H9 (cell line): ENCODE data around the gene EEF1AKMT3. TPM values are rescaled to one million over a fixed set of nuclear protein-coding genes. Genes with fewer than 3 reads are reported as not detected.

Source experiments
- DNase-seq: peaks from one replicate; pipeline ENCODE4 v3.0.0-alpha.2; 2017
- H2AFZ ChIP-seq: one replicate; pipeline ENCODE4 v1.6.1; 2013; ENCODE audit warnings: mild to moderate bottlenecking, low read length, control low read depth, moderate library complexity
- H2AK5ac ChIP-seq: 2 replicates; pipeline ENCODE4 v1.6.1; 2013; ENCODE audit warnings: low read length, control low read depth, mixed read lengths; ENCODE audit not compliant: insufficient read length
- H2BK120ac ChIP-seq: one replicate; pipeline ENCODE4 v1.6.1; 2013; ENCODE audit warnings: low read depth, mild to moderate bottlenecking, low read length, control low read depth, inconsistent platforms; ENCODE audit not compliant: poor library complexity, severe bottlenecking
- H2BK12ac ChIP-seq: 2 replicates; pipeline ENCODE4 v1.6.1; 2013; ENCODE audit warnings: low read length, control low read depth, mixed read lengths, low read depth; ENCODE audit not compliant: insufficient read length
- H2BK15ac ChIP-seq: 2 replicates; pipeline ENCODE4 v1.6.1; 2013; ENCODE audit warnings: low read depth, low read length, control low read depth
- H2BK20ac ChIP-seq: one replicate; pipeline ENCODE4 v1.6.1; 2013; ENCODE audit warnings: low read depth, mild to moderate bottlenecking, low read length, control low read depth, inconsistent platforms; ENCODE audit not compliant: poor library complexity, severe bottlenecking
- H2BK5ac ChIP-seq: 2 replicates; pipeline ENCODE4 v1.6.1; 2013; ENCODE audit warnings: low read length, control low read depth, mixed read lengths; ENCODE audit not compliant: insufficient read length
- H3K14ac ChIP-seq: 2 replicates; pipeline ENCODE4 v1.6.1; 2013; ENCODE audit warnings: low read length, control low read depth; ENCODE audit not compliant: insufficient read depth
- H3K18ac ChIP-seq: 2 replicates; pipeline ENCODE4 v1.6.1; 2013; ENCODE audit warnings: low read depth, mild to moderate bottlenecking, mixed read lengths, low read length, control low read depth; ENCODE audit not compliant: insufficient read length
- H3K23ac ChIP-seq: 2 replicates; pipeline ENCODE4 v1.6.1; 2013; ENCODE audit warnings: low read length, control low read depth, mixed read lengths, low read depth; ENCODE audit not compliant: insufficient read length
- H3K23me2 ChIP-seq: 2 replicates; pipeline ENCODE4 v1.6.1; 2013; ENCODE audit warnings: low read depth, mild to moderate bottlenecking, mixed read lengths, low read length, control low read depth; ENCODE audit not compliant: insufficient read length, poor library complexity, severe bottlenecking
- H3K27ac ChIP-seq: 2 replicates; pipeline ENCODE4 v1.5.1; 2013; ENCODE audit warnings: low read length, control low read depth, mixed read lengths, low read depth; ENCODE audit not compliant: insufficient read length
- H3K27me3 ChIP-seq: 2 replicates; pipeline ENCODE4 v1.6.1; 2013; ENCODE audit warnings: low read length, control low read depth, inconsistent platforms; ENCODE audit not compliant: insufficient read depth
- H3K4ac ChIP-seq: 2 replicates; pipeline ENCODE4 v1.6.1; 2013; ENCODE audit warnings: low read depth, mild to moderate bottlenecking, control low read depth, inconsistent platforms, low read length, moderate library complexity
- H3K4me1 ChIP-seq: 2 replicates; pipeline ENCODE4 v1.6.1; 2013; ENCODE audit warnings: low read length, control low read depth, inconsistent platforms; ENCODE audit not compliant: insufficient read depth
- H3K4me2 ChIP-seq: 2 replicates; pipeline ENCODE4 v1.6.1; 2013; ENCODE audit warnings: low read length, control low read depth, mixed read lengths; ENCODE audit not compliant: insufficient read length, insufficient read depth
- H3K56ac ChIP-seq: 2 replicates; pipeline ENCODE4 v1.6.1; 2013; ENCODE audit warnings: low read depth, mild to moderate bottlenecking, mixed read lengths, low read length, control low read depth; ENCODE audit not compliant: insufficient read length
- H3K79me1 ChIP-seq: 2 replicates; pipeline ENCODE4 v1.6.1; 2013; ENCODE audit warnings: low read depth, mild to moderate bottlenecking, moderate library complexity, low read length, control low read depth, inconsistent platforms; ENCODE audit not compliant: insufficient read depth, poor library complexity, severe bottlenecking
- H3K79me2 ChIP-seq: 2 replicates; pipeline ENCODE4 v1.6.1; 2013; ENCODE audit warnings: low read length, control low read depth, inconsistent platforms; ENCODE audit not compliant: insufficient read depth
- H3K9ac ChIP-seq: 2 replicates; pipeline ENCODE4 v1.6.1; 2013; ENCODE audit warnings: low read length, control low read depth, mixed read lengths; ENCODE audit not compliant: insufficient read length; ENCODE audit errors: extremely low read depth
- H3K9me3 ChIP-seq: one replicate; pipeline ENCODE4 v1.6.1; 2013; ENCODE audit warnings: low read depth, low read length, inconsistent platforms; ENCODE audit not compliant: control insufficient read depth
- H3T11ph ChIP-seq: one replicate; pipeline ENCODE4 v1.6.1; 2013; ENCODE audit warnings: mild to moderate bottlenecking, low read length, control low read depth, inconsistent platforms
- H4K20me1 ChIP-seq: one replicate; pipeline ENCODE4 v1.6.1; 2013; ENCODE audit not compliant: control insufficient read depth, insufficient read length, insufficient read depth
- H4K5ac ChIP-seq: 2 replicates; pipeline ENCODE4 v1.6.1; 2013; ENCODE audit warnings: low read depth, mild to moderate bottlenecking, mixed read lengths, low read length, control low read depth; ENCODE audit not compliant: insufficient read length
- H4K8ac ChIP-seq: replicated peaks from 2 replicates; pipeline ENCODE4 v1.6.1; 2013; ENCODE audit warnings: low read length, control low read depth, mixed read lengths, low read depth; ENCODE audit not compliant: insufficient read length
- H4K91ac ChIP-seq: 2 replicates; pipeline ENCODE4 v1.6.1; 2013; ENCODE audit warnings: low read depth, mild to moderate bottlenecking, moderate library complexity, mixed read lengths, low read length, control low read depth; ENCODE audit not compliant: insufficient read length
- H3K27ac Mint-ChIP-seq, 3 experiments: 2 replicates in 2 of 3; 3 replicates in 1 of 3; pipeline ENCODE4 v1.8.0; 2020 to 2021; ENCODE audit warnings: mixed read lengths in 3 of 3, mild to moderate bottlenecking in 1 of 3, moderate library complexity in 1 of 3
- H3K27me3 Mint-ChIP-seq: 2 replicates; pipeline ENCODE4 v1.8.0; 2021; ENCODE audit warnings: low read depth, mild to moderate bottlenecking, moderate library complexity, mixed read lengths
- H3K36me3 Mint-ChIP-seq, 3 experiments: 2 replicates in 2 of 3; 3 replicates in 1 of 3; pipeline ENCODE4 v1.8.0; 2020 to 2021; ENCODE audit warnings: low read depth in 3 of 3, mixed read lengths in 3 of 3; ENCODE audit not compliant: insufficient read depth in 1 of 3
- H3K4me1 Mint-ChIP-seq, 2 experiments: 2 replicates each; pipeline ENCODE4 v1.8.0; 2020; ENCODE audit warnings: mixed read lengths in 2 of 2
- H3K4me3 Mint-ChIP-seq, 2 experiments: 2 replicates in 1 of 2; 3 replicates in 1 of 2; pipeline ENCODE4 v1.8.0; 2020 to 2021; ENCODE audit warnings: mild to moderate bottlenecking in 2 of 2, mixed read lengths in 2 of 2, moderate library complexity in 1 of 2
- H3K9me3 Mint-ChIP-seq, 2 experiments: 2 replicates in 1 of 2; 3 replicates in 1 of 2; pipeline ENCODE4 v1.8.0; 2020; ENCODE audit warnings: mild to moderate bottlenecking in 2 of 2, mixed read lengths in 2 of 2, moderate library complexity in 1 of 2
- WGBS: extraction: QIAGEN DNeasy Blood & Tissue Kit; methylation state at CpG from one replicate; pipeline ENCODE4 v1.1.7; 2013; ENCODE audit warnings: missing lambda C conversion rate, low lambda C conversion rate, mixed read lengths; ENCODE audit not compliant: insufficient read length; ENCODE audit errors: extremely low coverage; 5-methylcytosine and 5-hydroxymethylcytosine counted together
- total RNA-seq: library from RNA; stranded (reverse); gene quantifications from 2 replicates; pipeline ENCODE4 v1.2.1, GENCODE V29; 2021
- TF ChIP-seq, protein P1 (sequence below): fragments of 200-600 bp; sonication (generic); conservative IDR thresholded peaks from 3 replicates; pipeline ENCODE4 v1.8.0; 2021; ENCODE audit warnings: antibody characterized with exemption, mild to moderate bottlenecking

The EEF1AKMT3 gene
- total RNA-seq, 1 experiment from 2014 or later: 2.9 TPM

DNA sequence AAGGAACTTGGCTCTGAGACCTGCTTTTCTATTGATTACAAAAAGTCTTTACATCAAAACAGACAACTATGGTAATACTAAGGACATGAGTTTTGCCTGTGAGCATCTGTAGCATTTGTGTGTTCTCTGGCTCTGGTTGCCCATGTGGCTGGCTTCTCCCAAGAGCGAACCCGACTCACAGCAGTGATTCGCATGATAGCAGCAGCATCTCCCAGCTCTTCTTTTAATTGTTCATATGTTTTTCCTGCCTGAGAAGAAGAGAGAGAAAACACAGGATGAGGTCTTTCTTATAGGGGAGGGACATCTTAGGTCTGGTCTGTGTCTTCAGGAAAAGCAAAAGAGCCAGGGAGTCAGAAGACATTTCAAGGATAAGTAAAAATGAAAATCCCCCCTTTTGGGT is 28.6 kb downstream of the EEF1AKMT3 start:
- Mint-ChIP-seq H3K27ac (peak overlapping the region in 1 of 3 experiments; percentile 71; a peak in 1 of 7 replicates), H3K4me1 (peaks cover 2 to 3% of the 10 kb centered on the region in 2 experiments; a peak in 3 of 4 replicates), H3K9me3 (no peaks in the 10 kb centered on the region), H3K27me3 (no peaks in the 10 kb centered on the region), H3K36me3 (peaks cover 11 to 19% (median 12%) of the 10 kb centered on the region in 3 experiments; a peak in 6 of 7 replicates), H3K4me3 (no peak overlapping the region)
- TF ChIP-seq, protein P1, sequence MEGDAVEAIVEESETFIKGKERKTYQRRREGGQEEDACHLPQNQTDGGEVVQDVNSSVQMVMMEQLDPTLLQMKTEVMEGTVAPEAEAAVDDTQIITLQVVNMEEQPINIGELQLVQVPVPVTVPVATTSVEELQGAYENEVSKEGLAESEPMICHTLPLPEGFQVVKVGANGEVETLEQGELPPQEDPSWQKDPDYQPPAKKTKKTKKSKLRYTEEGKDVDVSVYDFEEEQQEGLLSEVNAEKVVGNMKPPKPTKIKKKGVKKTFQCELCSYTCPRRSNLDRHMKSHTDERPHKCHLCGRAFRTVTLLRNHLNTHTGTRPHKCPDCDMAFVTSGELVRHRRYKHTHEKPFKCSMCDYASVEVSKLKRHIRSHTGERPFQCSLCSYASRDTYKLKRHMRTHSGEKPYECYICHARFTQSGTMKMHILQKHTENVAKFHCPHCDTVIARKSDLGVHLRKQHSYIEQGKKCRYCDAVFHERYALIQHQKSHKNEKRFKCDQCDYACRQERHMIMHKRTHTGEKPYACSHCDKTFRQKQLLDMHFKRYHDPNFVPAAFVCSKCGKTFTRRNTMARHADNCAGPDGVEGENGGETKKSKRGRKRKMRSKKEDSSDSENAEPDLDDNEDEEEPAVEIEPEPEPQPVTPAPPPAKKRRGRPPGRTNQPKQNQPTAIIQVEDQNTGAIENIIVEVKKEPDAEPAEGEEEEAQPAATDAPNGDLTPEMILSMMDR: no peak
- Histone ChIP-seq H3K79me1 (no peaks in the 10 kb centered on the region), H3K23ac (no peak overlapping the region), H4K5ac (no peak overlapping the region), H3T11ph (no peak overlapping the region), H4K20me1 (no peaks in the 10 kb centered on the region), H3K4me1 (no peaks in the 10 kb centered on the region; the same call in 1 of the 2 replicates), H3K27me3 (no peaks in the 10 kb centered on the region), H2AFZ (no peak overlapping the region), H2BK15ac (no peak overlapping the region), H3K23me2 (no peaks in the 10 kb centered on the region), H2BK5ac (no peak overlapping the region), H3K9ac (no peak overlapping the region), H3K4me2 (no peak overlapping the region), H3K27ac (no peak overlapping the region), H2BK12ac (no peak overlapping the region), H3K18ac (no peak overlapping the region), H2BK120ac (no peak overlapping the region), H4K91ac (no peak overlapping the region), H2AK5ac (no peak overlapping the region), H3K79me2 (no peaks in the 10 kb centered on the region), H3K56ac (no peak overlapping the region), H3K14ac (no peak overlapping the region), H4K8ac (no peak overlapping the region), H2BK20ac (no peak overlapping the region), H3K4ac (no peak overlapping the region), H3K9me3 (no peaks in the 10 kb centered on the region)
- no peak for DNase-seq
- no CpG with 5 or more reads among the region's 3 CpGs for WGBS
